K562 (cell line): ENCODE measurements around the gene TTC13.

Experiments used
- DPF2 ChIP-seq: fragments of 450-650 bp; IDR thresholded peaks from 2 replicates; pipeline ENCODE4 v1.6.1; 2016
- PTBP1 ChIP-seq: fragments of 200-400 bp; formaldehyde crosslinking; IDR thresholded peaks from 2 replicates; pipeline ENCODE4 v1.6.1; 2017; ENCODE audit warnings: low read depth, low read length
- YY1 ChIP-seq, 3 experiments: IDR thresholded peaks; 2 replicates each; pipeline ENCODE4 v1.6.1; 2011; ENCODE audit warnings: low read length in 2 of 3, mild to moderate bottlenecking in 2 of 3, moderate library complexity in 2 of 3, borderline replicate concordance in 1 of 3, control low read depth in 1 of 3, low read depth in 1 of 3; ENCODE audit not compliant: insufficient read depth in 3 of 3, insufficient replicate concordance in 2 of 3, control insufficient read depth in 1 of 3, insufficient read length in 1 of 3; ENCODE audit errors: extremely low read depth in 1 of 3
- ZNF134 ChIP-seq: fragments of 250-450 bp; sonication (Bioruptor Pico); conservative IDR thresholded peaks from 2 replicates; pipeline ENCODE4 v1.4.0; 2020
- TF ChIP-seq, protein P1 (sequence below), 3 experiments: IDR thresholded peaks in 2 of 3; conservative IDR thresholded peaks in 1 of 3; 2 replicates each; pipeline ENCODE4 v1.5.1; 2011 to 2012; ENCODE audit warnings: low read length in 3 of 3, mild to moderate bottlenecking in 3 of 3, control low read depth in 2 of 3, improper control_type of control experiment in 1 of 3, inconsistent platforms in 1 of 3, low read depth in 1 of 3, mixed read lengths in 1 of 3, moderate library complexity in 1 of 3; ENCODE audit not compliant: insufficient read depth in 2 of 3

DNA sequence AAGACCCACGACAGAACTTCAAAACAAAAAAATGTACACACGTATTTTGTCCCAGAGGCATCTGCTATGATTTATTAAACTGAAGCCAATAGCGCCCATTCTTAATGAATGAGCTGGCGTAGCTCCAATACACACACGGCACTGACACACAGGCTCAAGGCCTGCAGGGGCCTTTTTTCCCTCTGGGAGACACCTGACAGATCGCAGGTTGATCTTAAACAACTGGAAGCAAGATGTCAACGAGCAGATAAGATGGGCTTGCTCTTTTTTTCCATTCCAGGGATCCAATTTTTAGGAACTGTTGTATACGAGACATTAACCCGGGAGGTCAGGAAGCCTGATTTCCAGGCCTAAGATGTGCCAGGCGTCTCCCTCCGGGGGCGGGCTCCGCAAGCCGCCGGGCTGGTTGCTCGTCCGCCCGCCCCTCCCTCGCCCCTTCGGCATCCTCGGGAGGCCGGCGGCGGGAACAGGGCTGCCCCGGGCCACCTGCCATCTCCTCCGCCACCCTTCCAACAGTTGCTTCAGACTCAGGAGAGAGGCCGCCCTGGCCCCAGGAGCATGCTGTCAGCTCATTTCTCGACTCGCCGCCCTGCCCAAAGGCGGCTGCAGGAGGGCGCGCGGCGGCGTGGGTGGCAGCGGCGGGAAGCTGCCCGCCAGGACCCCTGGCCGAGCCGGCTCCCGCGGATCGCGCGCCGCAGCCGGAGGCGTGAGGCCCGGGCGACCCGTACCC is 735 bp downstream of the TTC13 start:
- TF ChIP-seq, protein P1, sequence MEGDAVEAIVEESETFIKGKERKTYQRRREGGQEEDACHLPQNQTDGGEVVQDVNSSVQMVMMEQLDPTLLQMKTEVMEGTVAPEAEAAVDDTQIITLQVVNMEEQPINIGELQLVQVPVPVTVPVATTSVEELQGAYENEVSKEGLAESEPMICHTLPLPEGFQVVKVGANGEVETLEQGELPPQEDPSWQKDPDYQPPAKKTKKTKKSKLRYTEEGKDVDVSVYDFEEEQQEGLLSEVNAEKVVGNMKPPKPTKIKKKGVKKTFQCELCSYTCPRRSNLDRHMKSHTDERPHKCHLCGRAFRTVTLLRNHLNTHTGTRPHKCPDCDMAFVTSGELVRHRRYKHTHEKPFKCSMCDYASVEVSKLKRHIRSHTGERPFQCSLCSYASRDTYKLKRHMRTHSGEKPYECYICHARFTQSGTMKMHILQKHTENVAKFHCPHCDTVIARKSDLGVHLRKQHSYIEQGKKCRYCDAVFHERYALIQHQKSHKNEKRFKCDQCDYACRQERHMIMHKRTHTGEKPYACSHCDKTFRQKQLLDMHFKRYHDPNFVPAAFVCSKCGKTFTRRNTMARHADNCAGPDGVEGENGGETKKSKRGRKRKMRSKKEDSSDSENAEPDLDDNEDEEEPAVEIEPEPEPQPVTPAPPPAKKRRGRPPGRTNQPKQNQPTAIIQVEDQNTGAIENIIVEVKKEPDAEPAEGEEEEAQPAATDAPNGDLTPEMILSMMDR (IDR thresholded peaks at IDR 0.05 in 2 of 3, conservative IDR thresholded peaks at IDR 0.05 in 1 of 3; ENCODE audit: insufficient read depth in 2 of 3, low read depth in 1 of 3, low read length in 3 of 3) = 0 out of 6 replicates have a peak, but pooled peaks of 1 of the 3 experiments have one; percentile 1
- peak in 1 of 3 experiments; percentile 25 for TF ChIP-seq YY1 (IDR thresholded peaks at IDR 0.05; ENCODE audit: borderline replicate concordance in 1 of 3, control insufficient read depth in 1 of 3, extremely low read depth in 1 of 3, insufficient read depth in 3 of 3, insufficient read length in 1 of 3, insufficient replicate concordance in 2 of 3, low read depth in 1 of 3, low read length in 2 of 3)
- TF ChIP-seq PTBP1 = no peak
- no peak for TF ChIP-seq DPF2
- TF ChIP-seq ZNF134 (CRISPR knock-in tag) = no peak
